ENCODE results near the gene SUGCT.

GRCh38 chr7:40763319-40764287, 628.8 kb downstream of the SUGCT start:
- no peak for TF ChIP-seq POLR2A (IDR thresholded peaks at IDR 0.05)
- no peak for TF ChIP-seq POLR2AphosphoS5 (IDR thresholded peaks at IDR 0.05)
- no peak for TF ChIP-seq CTCF (IDR thresholded peaks at IDR 0.05 in 8 of 11, conservative IDR thresholded peaks at IDR 0.05 in 3 of 11)
